ENCODE data around the gene SYCP2.
A peak's percentile ranks its signal among the peaks of the same experiment; 100 is the strongest.

SYCP2 gene

DNA sequence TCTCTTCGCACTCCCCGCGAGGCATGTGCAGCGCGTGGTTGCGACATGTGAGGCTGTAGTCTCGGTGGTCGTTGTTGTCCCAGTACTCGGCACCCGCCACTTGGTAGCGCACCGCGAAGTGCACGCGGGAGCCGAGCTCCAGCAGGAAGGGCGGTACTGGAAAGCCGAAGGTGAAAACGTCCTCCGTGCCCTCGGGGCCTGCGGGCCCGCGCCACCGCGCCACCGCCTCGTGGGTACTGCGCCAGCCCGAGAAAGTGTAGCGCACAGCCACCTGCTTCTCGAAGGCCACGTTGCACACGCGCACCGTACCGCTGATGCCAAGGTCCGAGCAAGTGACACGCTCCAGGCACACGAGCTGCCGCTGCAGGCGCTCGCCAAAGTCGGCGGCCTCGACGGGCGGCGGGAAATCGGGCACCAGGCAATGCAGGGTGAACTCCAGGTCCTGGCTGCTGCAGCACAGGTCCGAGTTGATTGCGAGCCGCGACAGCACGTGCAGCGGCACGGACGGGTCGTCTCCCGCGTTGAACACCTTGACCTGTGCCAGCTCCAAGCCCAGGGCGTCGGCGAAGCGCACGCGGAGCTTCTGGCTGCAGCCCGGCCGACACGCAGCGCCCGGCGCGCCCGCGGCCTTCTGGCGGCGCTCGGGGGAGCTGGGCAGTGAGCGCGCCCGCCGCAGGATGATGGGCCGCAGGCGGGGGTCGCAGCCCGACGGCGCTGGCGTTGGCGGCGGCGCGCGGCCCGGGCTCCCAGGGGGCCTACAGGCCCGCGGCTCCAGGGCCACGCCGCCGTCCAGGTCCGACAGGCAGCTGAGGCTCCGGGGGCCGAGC, 5.8 kb upstream of the SYCP2 start:
- peaks cover 19% of the 10 kb centered on the region; the same call in 1 of the 2 replicates for H3K79me2 ChIP-seq (ENCODE audit: low read length)
- no peak for TF ChIP-seq EZH2 (optimal IDR thresholded peaks at IDR 0.05; ENCODE audit: low read depth, low read length)
- TF ChIP-seq, protein P1, sequence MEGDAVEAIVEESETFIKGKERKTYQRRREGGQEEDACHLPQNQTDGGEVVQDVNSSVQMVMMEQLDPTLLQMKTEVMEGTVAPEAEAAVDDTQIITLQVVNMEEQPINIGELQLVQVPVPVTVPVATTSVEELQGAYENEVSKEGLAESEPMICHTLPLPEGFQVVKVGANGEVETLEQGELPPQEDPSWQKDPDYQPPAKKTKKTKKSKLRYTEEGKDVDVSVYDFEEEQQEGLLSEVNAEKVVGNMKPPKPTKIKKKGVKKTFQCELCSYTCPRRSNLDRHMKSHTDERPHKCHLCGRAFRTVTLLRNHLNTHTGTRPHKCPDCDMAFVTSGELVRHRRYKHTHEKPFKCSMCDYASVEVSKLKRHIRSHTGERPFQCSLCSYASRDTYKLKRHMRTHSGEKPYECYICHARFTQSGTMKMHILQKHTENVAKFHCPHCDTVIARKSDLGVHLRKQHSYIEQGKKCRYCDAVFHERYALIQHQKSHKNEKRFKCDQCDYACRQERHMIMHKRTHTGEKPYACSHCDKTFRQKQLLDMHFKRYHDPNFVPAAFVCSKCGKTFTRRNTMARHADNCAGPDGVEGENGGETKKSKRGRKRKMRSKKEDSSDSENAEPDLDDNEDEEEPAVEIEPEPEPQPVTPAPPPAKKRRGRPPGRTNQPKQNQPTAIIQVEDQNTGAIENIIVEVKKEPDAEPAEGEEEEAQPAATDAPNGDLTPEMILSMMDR (IDR thresholded peaks at IDR 0.05; ENCODE audit: low read length): no peak
- no peak for TF ChIP-seq EZH2phosphoT487 (IDR thresholded peaks at IDR 0.05; ENCODE audit: low read length)
- peak overlapping the region; percentile 71; the same call in 1 of the 2 replicates for H3K4me2 ChIP-seq (ENCODE audit: low read depth, low read length)
- H2AFZ ChIP-seq (ENCODE audit: low read length): peak overlapping the region; percentile 96
- H3K27me3 ChIP-seq (replicated peaks; ENCODE audit: insufficient read depth, low read length): no peaks in the 10 kb centered on the region
- peaks cover 5% of the 10 kb centered on the region for H3K36me3 ChIP-seq (replicated peaks; ENCODE audit: insufficient read depth, low read length)
- no peaks in the 10 kb centered on the region for H4K20me1 ChIP-seq (ENCODE audit: insufficient read depth, low read length)
- H3K4me3 ChIP-seq (ENCODE audit: low read length): peak overlapping the region; percentile 81
- DNase-seq: no peak
- H3F3A ChIP-seq (ENCODE audit: insufficient read depth, low read length): peaks cover 9% of the 10 kb centered on the region; the same call in 1 of the 2 replicates
- H3K27ac ChIP-seq (ENCODE audit: low read length): no peak overlapping the region; the same call in 1 of the 2 replicates
- H3K9me3 ChIP-seq (replicated peaks; ENCODE audit: insufficient read depth, low read length): no peaks in the 10 kb centered on the region
- H3K9me2 ChIP-seq (replicated peaks; ENCODE audit: insufficient read depth, low read length): no peaks in the 10 kb centered on the region
- 0 out of 2 replicates have a peak, but pooled peaks cover 8% of the 10 kb centered on the region for H3K4me1 ChIP-seq (ENCODE audit: low read length)
- H3K9ac ChIP-seq (ENCODE audit: low read length): peak overlapping the region; percentile 60; the same call in 1 of the 2 replicates

GRCh38 chr20:59938696-59939051, 5.2 kb upstream of the SYCP2 start:
- TF ChIP-seq, protein P1 (IDR thresholded peaks at IDR 0.05; ENCODE audit: low read length): no peak
- TF ChIP-seq EZH2phosphoT487 (IDR thresholded peaks at IDR 0.05; ENCODE audit: low read length) (no peak), EZH2 (optimal IDR thresholded peaks at IDR 0.05; ENCODE audit: low read depth, low read length) (no peak)
- no peaks in the 10 kb centered on the region for H3K9me3 ChIP-seq (replicated peaks; ENCODE audit: insufficient read depth, low read length)
- H3F3A ChIP-seq (ENCODE audit: insufficient read depth, low read length): peaks cover 9% of the 10 kb centered on the region; the same call in 1 of the 2 replicates
- H3K9ac ChIP-seq (ENCODE audit: low read length): no peak overlapping the region
- H3K4me2 ChIP-seq (ENCODE audit: low read depth, low read length): no peak overlapping the region
- no peak overlapping the region for H3K27ac ChIP-seq (ENCODE audit: low read length)
- no peak for DNase-seq
- H3K4me3 ChIP-seq (ENCODE audit: low read length): no peak overlapping the region
- H3K4me1 ChIP-seq (ENCODE audit: low read length): 0 out of 2 replicates have a peak, but pooled peaks cover 8% of the 10 kb centered on the region
- peaks cover 2% of the 10 kb centered on the region for H3K36me3 ChIP-seq (replicated peaks; ENCODE audit: insufficient read depth, low read length)
- no peaks in the 10 kb centered on the region for H3K27me3 ChIP-seq (replicated peaks; ENCODE audit: insufficient read depth, low read length)
- H3K79me2 ChIP-seq (ENCODE audit: low read length): peaks cover 19% of the 10 kb centered on the region; the same call in 1 of the 2 replicates
- no peaks in the 10 kb centered on the region for H3K9me2 ChIP-seq (replicated peaks; ENCODE audit: insufficient read depth, low read length)
- no peaks in the 10 kb centered on the region for H4K20me1 ChIP-seq (ENCODE audit: insufficient read depth, low read length)
- H2AFZ ChIP-seq (ENCODE audit: low read length): no peak overlapping the region

DNA sequence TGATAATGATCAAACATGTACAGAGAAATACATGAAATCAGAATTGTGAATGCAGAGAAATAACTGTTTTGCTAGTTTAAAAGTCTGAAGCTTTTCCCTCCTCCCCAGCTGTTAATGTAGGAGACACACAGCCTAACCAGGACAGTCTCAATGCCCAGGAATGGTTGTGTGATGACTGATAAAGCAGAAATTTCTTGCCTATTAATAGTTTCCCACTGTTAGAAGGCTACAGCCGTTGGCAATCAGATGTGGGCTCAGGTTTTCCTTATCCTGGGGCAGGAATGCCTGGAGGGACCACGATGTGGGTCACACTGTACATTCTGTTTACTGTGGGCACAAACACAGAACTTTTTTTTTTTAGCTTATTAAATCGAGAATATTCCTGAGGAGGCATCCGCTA, 4.8 kb upstream of the SYCP2 start:
- no peak for DNase-seq
- H3K9me2 ChIP-seq (replicated peaks; ENCODE audit: insufficient read depth, low read length): no peaks in the 10 kb centered on the region
- no peak overlapping the region for H3K9ac ChIP-seq (ENCODE audit: low read length)
- H3K4me3 ChIP-seq (ENCODE audit: low read length): no peak overlapping the region
- TF ChIP-seq, protein P1 (IDR thresholded peaks at IDR 0.05; ENCODE audit: low read length): no peak
- no peak for TF ChIP-seq EZH2phosphoT487 (IDR thresholded peaks at IDR 0.05; ENCODE audit: low read length)
- TF ChIP-seq EZH2 (optimal IDR thresholded peaks at IDR 0.05; ENCODE audit: low read depth, low read length): no peak
- no peaks in the 10 kb centered on the region for H3K27me3 ChIP-seq (replicated peaks; ENCODE audit: insufficient read depth, low read length)
- H3K4me1 ChIP-seq (ENCODE audit: low read length): 0 out of 2 replicates have a peak, but pooled peaks cover 8% of the 10 kb centered on the region
- peaks cover 19% of the 10 kb centered on the region; the same call in 1 of the 2 replicates for H3K79me2 ChIP-seq (ENCODE audit: low read length)
- H2AFZ ChIP-seq (ENCODE audit: low read length): no peak overlapping the region
- H4K20me1 ChIP-seq (ENCODE audit: insufficient read depth, low read length): no peaks in the 10 kb centered on the region
- no peaks in the 10 kb centered on the region for H3K9me3 ChIP-seq (replicated peaks; ENCODE audit: insufficient read depth, low read length)
- H3K4me2 ChIP-seq (ENCODE audit: low read depth, low read length): no peak overlapping the region
- no peak overlapping the region for H3K27ac ChIP-seq (ENCODE audit: low read length)
- H3F3A ChIP-seq (ENCODE audit: insufficient read depth, low read length): peaks cover 9% of the 10 kb centered on the region; the same call in 1 of the 2 replicates
- no peaks in the 10 kb centered on the region for H3K36me3 ChIP-seq (replicated peaks; ENCODE audit: insufficient read depth, low read length)
